HepG2 (cell line): ENCODE results near the gene COBLL1. TPM values are rescaled to one million over a fixed set of nuclear protein-coding genes. Genes with fewer than 3 reads are reported as not detected.

Source experiments
- CHCHD3 ChIP-seq: sonication (generic); formaldehyde crosslinking; IDR thresholded peaks from 2 replicates; pipeline ENCODE4 v1.8.0; 2022; ENCODE audit warnings: mild to moderate bottlenecking, missing genetic modification reagents, moderate library complexity
- GATAD1 ChIP-seq: IDR thresholded peaks from 2 replicates; pipeline ENCODE4 v1.6.1; 2016; ENCODE audit warnings: missing genetic modification reagents, missing compliant biosample characterization
- HOXA5 ChIP-seq: sonication (generic); formaldehyde crosslinking; IDR thresholded peaks from 2 replicates; pipeline ENCODE4 v1.4.0; 2020; ENCODE audit warnings: missing genetic modification reagents
- IRF2 ChIP-seq: IDR thresholded peaks from 2 replicates; pipeline ENCODE4 v1.6.1; 2018; ENCODE audit warnings: missing genetic modification reagents, missing compliant biosample characterization
- MNT ChIP-seq: fragments of 450-650 bp; IDR thresholded peaks from 2 replicates; pipeline ENCODE4 v1.6.1; 2016
- NCOA2 ChIP-seq: sonication (generic); formaldehyde crosslinking; IDR thresholded peaks from 2 replicates; pipeline ENCODE4 v1.8.0; 2022; ENCODE audit warnings: inconsistent platforms
- NCOR1 ChIP-seq: fragments of 200-600 bp; sonication (generic); IDR thresholded peaks from 2 replicates; pipeline ENCODE4 v1.7.0; 2017; ENCODE audit warnings: antibody characterized with exemption, low read length, borderline replicate concordance
- RXRB ChIP-seq: IDR thresholded peaks from 2 replicates; pipeline ENCODE4 v1.6.1; 2016; ENCODE audit warnings: borderline replicate concordance, missing genetic modification reagents, missing compliant biosample characterization
- ZHX1 ChIP-seq: sonication (generic); formaldehyde crosslinking; IDR thresholded peaks from 2 replicates; pipeline ENCODE4 v1.8.1; 2022; ENCODE audit warnings: low read depth, mild to moderate bottlenecking, missing genetic modification reagents
- ZMAT3 ChIP-seq: sonication (generic); formaldehyde crosslinking; conservative IDR thresholded peaks from 2 replicates; pipeline ENCODE4 v1.7.0; 2021; ENCODE audit warnings: missing genetic modification reagents
- ZNF331 ChIP-seq: sonication (generic); formaldehyde crosslinking; IDR thresholded peaks from 2 replicates; pipeline ENCODE4 v1.4.0; 2020; ENCODE audit warnings: missing genetic modification reagents
- ZNF33B ChIP-seq: sonication (generic); formaldehyde crosslinking; IDR thresholded peaks from 2 replicates; pipeline ENCODE4 v1.5.1; 2020; ENCODE audit warnings: mild to moderate bottlenecking, missing genetic modification reagents
- ZNF362 ChIP-seq: sonication (generic); formaldehyde crosslinking; IDR thresholded peaks from 2 replicates; pipeline ENCODE4 v1.4.0; 2020; ENCODE audit warnings: missing genetic modification reagents, mild to moderate bottlenecking, borderline replicate concordance
- ZNF382 ChIP-seq: sonication (generic); formaldehyde crosslinking; IDR thresholded peaks from 2 replicates; pipeline ENCODE4 v1.5.0; 2020; ENCODE audit warnings: missing genetic modification reagents, mild to moderate bottlenecking, borderline replicate concordance
- ZNF441 ChIP-seq: sonication (generic); formaldehyde crosslinking; IDR thresholded peaks from 2 replicates; pipeline ENCODE4 v1.7.0; 2021; ENCODE audit warnings: missing genetic modification reagents, borderline replicate concordance
- ZNF749 ChIP-seq: sonication (generic); formaldehyde crosslinking; IDR thresholded peaks from 2 replicates; pipeline ENCODE4 v1.8.0; 2022; ENCODE audit warnings: mild to moderate bottlenecking, missing genetic modification reagents, moderate library complexity, borderline replicate concordance
- ZNF761 ChIP-seq: sonication (generic); formaldehyde crosslinking; conservative IDR thresholded peaks from 2 replicates; pipeline ENCODE4 v1.4.0; 2020; ENCODE audit warnings: mild to moderate bottlenecking, missing genetic modification reagents
- ZNF800 ChIP-seq: sonication (generic); formaldehyde crosslinking; IDR thresholded peaks from 2 replicates; pipeline ENCODE4 v1.4.0; 2020; ENCODE audit warnings: missing genetic modification reagents
- ZNF83 ChIP-seq: sonication (generic); formaldehyde crosslinking; IDR thresholded peaks from 2 replicates; pipeline ENCODE4 v1.4.0; 2020; ENCODE audit warnings: missing genetic modification reagents, mild to moderate bottlenecking, borderline replicate concordance
- polyA plus RNA-seq, 8 experiments: library from polyadenylated mRNA; depleted of rRNA in 3 of 8; stranded (reverse) in 7 of 8; unstranded in 1 of 8; fragments of >200 nt; fragmentation: Illumina TruSeq in 4 of 8; extraction: Trizol in 4 of 8; gene quantifications; 2 replicates each; pipeline versions ENCODE4 v1.2.1 to v1.2.3, GENCODE V29; 2011 to 2016; ENCODE audit warnings: low read depth in 4 of 8, missing spikeins in 1 of 8, mixed read lengths in 1 of 8; ENCODE audit not compliant: insufficient read depth in 1 of 8
- total RNA-seq, 5 experiments: library from RNA; depleted of rRNA; stranded (reverse); fragments of >200 nt; fragmentation: Illumina TruSeq; extraction: Trizol; gene quantifications; 2 replicates each; pipeline ENCODE4 v1.2.3, GENCODE V29; 2016; ENCODE audit warnings: low read depth in 1 of 5

The COBLL1 gene
- total and polyA plus RNA-seq, 2 of the 13 experiments (the other 11 are each of a cell fraction or from before 2014, with no cell fraction given), result 32.6 to 86.8 TPM

- no peak for TF ChIP-seq ZHX1 (CRISPR knock-in tag)
- no peak for TF ChIP-seq ZNF382 (CRISPR knock-in tag)
- peak; percentile 38; the same call in 1 of the 2 replicates for TF ChIP-seq ZNF362
- peak; percentile 92 for TF ChIP-seq IRF2 (CRISPR knock-in tag)
- TF ChIP-seq HOXA5 (CRISPR knock-in tag), result 0 out of 2 replicates have a peak, but pooled peaks have one; percentile 18
- no peak for TF ChIP-seq ZNF33B (CRISPR knock-in tag)
- TF ChIP-seq CHCHD3 (CRISPR knock-in tag), result no peak
- no peak for TF ChIP-seq ZNF761 (CRISPR knock-in tag)
- no peak for TF ChIP-seq ZNF749
- TF ChIP-seq NCOA2, result peak; percentile 98
- no peak for TF ChIP-seq ZNF441 (CRISPR knock-in tag)
- peak; percentile 98 for TF ChIP-seq RXRB (CRISPR knock-in tag)
- TF ChIP-seq NCOR1, result peak; percentile 99
- peak; percentile 51; the same call in 1 of the 2 replicates for TF ChIP-seq GATAD1
- peak; percentile 78; the same call in 1 of the 2 replicates for TF ChIP-seq ZNF331
- no peak for TF ChIP-seq ZNF800 (CRISPR knock-in tag)
- no peak for TF ChIP-seq ZNF83 (CRISPR knock-in tag)
- TF ChIP-seq MNT, result no peak
- no peak; the same call in 1 of the 2 replicates for TF ChIP-seq ZMAT3 (CRISPR knock-in tag)
Observed at GRCh38 chr2:164887434-164888144, 46.0 kb upstream of the COBLL1 start (continued).
